ENCODE results near the gene TGIF2LY.
"Not testable (repeated sequence)": the region's sequence is repeated elsewhere in the genome, so short reads cannot be mapped to it uniquely, and the experiment has no call there.

TGIF2LY gene

DNA sequence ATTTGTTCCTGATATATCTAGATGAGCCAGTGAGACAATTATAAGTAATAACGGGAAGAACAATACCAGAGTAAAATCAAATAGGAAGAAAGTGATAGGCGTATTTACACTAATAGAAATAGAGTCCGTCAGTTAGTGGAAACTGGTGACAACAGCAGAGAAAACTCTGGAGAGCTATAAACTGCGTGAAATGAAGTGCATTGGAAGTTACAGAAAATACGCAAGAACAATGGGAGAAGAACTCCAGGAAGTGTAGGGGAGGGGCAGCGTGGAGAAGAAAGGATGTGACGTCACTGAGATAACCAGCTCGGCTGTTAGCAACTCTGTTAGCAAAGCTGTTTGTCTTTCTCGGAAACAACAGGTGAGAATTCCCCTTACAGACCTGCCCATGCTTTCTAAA, at the start of gene TGIF2LY:
TSS of gene TGIF2LY (plus strand) at position 301 of the 400 bp plus-strand sequence. CDS start 178 bp downstream, outside the sequence.
- not testable (repeated sequence) for DNase-seq
